CD4-positive, alpha-beta T cell treated with Interleukin-6 for 4 hours (primary cell): ENCODE results near the gene ZNF804B.
"Not testable (repeated sequence)": the region's sequence is repeated elsewhere in the genome, so short reads cannot be mapped to it uniquely, and the experiment has no call there.

Experiments used
- DNase-seq: peaks from one replicate; pipeline ENCODE4 v3.0.0-alpha.2; 2020; ENCODE audit warnings: mixed read lengths

The ZNF804B gene

DNA sequence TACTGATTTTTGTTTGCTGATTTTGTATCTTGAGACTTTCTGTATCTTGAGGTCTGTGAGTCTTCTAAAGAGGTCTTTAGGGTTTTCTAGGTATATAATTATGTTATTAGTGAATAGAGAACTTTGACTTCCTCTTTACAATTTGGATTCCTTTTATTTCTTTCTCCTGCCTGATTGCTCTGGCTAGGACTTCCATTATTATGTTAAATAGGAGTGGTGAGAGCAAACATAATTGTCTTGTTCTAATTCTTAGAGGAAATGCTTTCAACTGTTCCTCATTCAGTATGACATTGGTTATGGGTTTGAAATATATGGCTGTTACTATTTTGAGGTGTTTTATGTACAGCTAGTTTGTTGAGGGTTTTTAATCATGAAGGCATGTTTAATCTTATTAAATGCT lies 344.1 kb downstream of the ZNF804B start:
- DNase-seq, result no peak

GRCh38 chr7:89104748-89105685 lies 345.5 kb downstream of the ZNF804B start:
- DNase-seq, result no peak

DNA sequence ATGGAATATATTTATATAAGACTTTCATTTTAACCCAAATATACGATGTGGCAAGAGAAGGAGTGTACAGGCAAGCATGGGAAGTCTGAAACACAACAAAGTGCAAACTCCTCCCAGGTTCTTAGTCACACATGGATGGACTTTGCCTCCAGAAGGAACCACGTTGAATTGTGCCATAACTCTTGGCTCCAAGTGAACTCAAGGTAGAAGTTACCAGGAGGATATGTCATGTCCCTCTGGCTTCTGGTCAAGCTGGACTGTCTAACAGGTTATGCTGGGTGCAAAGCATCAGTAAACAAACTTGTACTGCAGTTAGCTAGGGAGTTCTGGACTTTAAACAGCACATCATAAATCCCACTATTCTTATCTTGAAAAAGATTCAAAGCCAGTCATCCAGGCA lies 364.4 kb downstream of the ZNF804B start:
- no peak for DNase-seq

- DNase-seq, result no peak
Observed at GRCh38 chr7:89129600-89130375, 370.3 kb downstream of the ZNF804B start.

DNA sequence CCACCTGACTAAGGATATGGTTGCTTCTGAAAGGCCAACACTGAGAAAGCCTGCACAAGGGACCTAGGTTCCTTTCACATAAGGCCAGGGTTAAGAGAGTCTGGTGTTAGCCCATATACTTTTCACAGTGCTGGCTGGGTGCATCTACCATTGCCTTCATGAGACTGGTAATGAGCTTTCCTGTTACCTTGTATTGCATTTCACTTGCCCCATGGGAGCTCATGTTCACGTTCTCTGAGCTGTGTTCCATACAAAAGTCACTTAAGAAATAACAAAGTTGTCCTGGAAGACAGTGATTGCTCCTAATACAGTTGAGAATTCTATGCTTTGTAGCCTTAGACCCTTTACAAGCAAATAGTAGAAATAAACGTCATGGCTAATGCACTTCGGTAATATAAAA lies 373.9 kb downstream of the ZNF804B start:
- DNase-seq, result no peak

DNA sequence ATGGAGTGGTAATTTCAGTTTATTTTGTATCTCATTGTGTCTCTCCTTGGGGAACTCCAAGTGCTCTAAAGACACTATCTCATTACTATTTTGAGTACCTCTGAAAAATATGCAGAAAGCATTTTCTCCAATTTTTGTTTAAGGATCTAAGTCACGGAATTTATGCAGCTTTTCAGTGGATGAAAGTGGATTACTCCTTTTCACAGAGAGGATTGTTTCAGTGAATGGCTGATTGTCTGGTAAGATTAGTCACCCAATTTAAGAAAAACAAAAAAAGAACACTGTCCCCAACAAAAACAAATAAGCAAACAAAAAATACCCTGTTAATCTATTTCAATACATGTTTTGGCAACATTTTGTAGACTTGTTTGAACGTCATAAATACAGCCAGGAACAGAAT lies 374.3 kb downstream of the ZNF804B start:
- DNase-seq, result no peak

- DNase-seq, result no peak
Observed at GRCh38 chr7:89145801-89146200, 386.3 kb downstream of the ZNF804B start.

DNA sequence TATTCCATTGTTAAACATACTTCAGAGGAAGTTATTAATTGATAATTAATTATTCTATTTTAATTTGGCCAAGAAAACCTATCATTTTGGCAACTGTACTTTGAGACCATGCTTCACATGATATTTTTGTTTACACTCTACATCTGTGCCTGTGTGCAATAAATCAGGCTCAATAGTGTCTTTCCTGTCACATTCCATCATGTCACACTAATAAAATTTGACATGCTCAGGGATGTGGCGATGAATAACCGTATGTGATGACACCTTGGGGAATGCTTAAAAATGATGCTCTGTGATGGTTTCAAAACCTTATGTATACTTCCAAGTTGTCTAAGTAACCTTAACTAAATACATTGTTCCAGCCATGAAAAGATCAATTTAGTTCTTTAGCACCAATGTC lies 400.6 kb downstream of the ZNF804B start:
- no peak for DNase-seq

DNA sequence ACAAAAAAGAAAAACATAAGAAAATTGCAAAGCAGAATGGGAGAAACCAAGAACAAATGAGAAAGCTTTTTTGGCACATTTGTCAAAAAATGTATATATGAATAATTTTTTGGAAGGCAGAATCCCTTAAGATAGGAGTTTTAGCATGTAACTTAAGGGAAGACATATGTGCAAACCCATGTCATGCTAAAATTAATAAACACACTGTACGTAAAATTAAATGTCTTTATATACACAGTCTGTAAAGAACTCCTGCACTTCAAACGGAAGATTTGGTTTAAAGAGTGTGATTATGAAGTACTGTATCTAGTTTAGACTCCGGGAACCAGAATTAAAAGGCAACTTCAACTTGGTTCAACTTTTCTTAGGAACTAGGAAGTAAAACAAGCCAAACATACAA lies 405.9 kb downstream of the ZNF804B start:
- DNase-seq, result no peak

GRCh38 chr7:89170628-89171027 lies 411.1 kb downstream of the ZNF804B start:
- DNase-seq, result no peak

DNA sequence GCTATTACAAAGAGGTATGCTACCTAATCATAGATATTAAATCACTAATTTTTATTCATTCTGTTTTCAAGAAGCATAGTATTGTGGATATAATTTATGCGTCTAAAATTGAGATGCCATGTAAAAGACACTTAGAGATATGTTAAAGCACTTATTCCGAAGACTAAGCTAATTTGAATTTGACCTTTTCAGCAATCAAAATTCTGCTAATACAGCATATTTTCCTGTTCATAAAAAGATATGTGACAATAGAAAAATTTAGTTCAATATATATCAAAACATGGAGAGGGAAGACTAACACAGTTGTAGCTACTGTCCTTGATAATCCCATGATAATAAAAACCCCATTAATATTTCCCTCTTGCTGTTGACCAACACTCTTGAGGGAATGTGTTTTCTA lies 422.6 kb downstream of the ZNF804B start:
- no peak for DNase-seq

DNA sequence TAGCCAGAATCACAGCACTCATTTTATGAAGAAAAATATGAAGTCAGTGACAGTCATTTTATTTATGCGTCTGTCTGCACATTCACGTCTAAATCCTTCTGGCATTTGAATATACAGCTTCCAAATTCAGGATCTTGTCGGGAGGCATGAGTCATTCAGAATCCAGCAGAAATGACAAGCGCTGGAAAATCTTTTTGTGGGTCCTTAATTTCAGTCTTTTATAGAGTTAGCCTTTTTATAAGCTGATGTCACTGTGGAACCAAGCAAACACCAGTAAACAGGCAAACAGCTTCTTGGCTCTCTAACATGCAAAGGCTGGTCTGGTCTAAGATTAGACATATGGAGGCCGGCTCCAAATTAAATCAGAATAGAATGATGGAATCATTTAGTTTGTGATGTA lies 424.2 kb downstream of the ZNF804B start:
- DNase-seq, result no peak

- no peak for DNase-seq
Observed at GRCh38 chr7:89200758-89201157, 441.3 kb downstream of the ZNF804B start.

GRCh38 chr7:89223900-89224395 lies 464.4 kb downstream of the ZNF804B start:
- no peak for DNase-seq

DNA sequence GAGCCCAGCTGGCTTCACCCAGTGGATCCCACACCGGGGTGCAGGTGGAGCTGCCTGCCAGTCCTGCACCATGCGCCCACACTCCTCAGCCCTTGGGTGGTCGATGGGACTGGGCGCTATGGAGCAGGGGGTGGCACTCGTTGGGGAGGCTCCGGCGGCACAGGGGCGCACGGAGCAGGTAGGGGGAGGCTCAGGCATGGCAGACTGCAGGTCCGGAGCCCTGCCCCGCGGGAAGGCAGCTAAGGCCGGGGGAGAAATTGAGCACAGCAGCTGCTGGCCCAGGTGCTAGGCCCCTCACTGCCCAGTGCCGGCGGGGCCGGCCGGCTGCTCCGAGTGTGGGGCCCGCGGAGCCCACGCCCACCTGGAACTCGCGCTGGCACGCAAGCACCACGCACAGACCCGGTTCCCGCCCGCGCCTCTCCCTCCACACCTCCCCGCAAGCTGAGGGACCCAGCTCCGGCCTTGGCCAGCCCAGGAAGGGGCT lies 469.2 kb downstream of the ZNF804B start:
- not testable (repeated sequence) for DNase-seq

DNA sequence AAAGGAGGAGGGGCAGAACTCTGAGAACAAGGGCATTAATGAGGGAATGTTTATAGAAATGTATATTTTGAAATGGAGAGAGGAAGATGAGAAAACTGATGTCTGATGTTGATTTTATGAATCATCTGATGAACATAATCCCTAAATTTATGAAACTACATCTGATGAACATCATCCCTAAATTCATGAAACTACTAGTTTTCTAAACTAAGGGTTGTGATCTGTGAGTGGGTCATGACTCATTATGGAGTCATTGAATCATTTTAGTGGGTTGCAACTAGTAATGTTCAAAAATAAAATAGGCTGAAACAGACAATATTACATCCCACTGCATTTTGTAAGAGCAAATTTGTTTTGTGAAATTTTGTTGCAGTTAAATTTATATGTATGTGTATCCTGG lies 478.7 kb downstream of the ZNF804B start:
- no peak for DNase-seq

DNA sequence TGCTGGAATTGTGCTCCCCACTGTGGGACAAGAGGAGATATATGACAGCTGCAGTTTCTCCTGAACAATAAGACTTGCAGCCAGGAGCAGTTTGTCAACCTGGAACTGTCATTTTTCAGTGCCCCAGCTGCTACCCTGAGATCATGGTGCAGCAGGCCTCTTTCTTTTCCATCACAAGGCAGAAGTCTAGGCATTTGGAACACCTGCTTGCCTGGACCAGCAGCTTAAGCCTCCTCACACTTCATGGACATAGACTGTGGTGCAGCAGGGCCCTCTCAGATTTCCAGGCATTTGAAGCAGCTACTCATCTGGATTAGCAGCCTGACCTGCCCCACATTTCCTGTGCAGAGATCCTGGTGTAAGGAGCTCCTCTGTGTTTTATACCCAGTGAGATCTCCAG lies 486.7 kb downstream of the ZNF804B start:
- no peak for DNase-seq

DNA sequence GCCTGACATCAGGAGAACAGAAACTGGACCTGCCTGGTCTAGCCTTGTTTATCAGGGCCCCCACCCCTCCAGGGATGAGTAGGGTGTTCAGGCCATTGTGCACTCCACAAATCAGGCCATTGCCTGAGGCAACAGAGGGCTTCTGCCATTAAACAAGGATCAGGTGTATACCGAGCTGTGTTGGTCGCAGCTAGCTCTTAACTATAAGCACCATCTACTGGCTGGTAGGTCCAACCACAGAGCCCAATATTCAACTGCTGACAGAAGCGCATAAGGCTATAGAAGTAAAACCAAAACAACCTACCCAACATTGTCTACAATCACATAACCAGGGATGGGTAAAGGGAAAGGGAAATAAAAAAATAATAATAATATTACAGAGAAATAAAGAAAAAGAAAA lies 487.7 kb downstream of the ZNF804B start:
- no peak for DNase-seq

DNA sequence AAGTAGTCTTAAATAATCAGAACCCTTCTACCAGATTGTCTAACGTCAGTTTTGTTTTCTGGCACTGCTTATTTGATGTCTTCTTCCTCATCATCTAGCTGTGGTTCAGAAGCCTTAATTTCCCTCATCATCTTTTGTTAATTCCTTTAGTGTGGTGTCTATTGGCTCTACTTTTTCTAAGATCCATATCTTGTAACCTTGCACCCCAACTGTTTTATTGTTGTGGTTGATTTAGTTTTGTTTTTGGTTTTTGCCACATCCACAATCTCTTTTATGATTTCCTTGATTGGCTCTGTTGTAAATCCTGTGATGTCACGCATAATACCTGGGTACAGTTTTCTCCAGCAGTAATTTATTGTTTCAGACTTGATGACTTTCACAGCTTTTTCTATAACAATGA lies 499.6 kb downstream of the ZNF804B start:
- no peak for DNase-seq

DNA sequence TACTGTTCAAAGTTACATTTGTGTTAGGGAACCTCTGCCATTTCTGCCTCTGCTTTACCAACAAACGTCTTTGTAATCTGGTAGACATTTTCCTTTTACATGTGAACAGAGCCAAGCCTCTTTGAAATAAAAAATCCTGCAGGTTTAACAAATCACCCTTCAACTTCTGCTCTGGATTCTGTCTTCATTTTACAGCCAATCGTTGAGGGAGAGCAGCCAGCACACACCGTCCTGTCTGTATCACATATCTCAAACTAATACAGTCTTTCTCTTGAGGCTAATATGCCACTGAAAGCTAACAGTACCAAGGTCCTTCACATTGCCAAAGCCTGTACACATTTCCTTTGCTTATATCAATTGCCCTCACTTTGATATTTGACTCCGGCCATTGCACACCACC lies 504.6 kb downstream of the ZNF804B start:
- DNase-seq, result no peak

DNA sequence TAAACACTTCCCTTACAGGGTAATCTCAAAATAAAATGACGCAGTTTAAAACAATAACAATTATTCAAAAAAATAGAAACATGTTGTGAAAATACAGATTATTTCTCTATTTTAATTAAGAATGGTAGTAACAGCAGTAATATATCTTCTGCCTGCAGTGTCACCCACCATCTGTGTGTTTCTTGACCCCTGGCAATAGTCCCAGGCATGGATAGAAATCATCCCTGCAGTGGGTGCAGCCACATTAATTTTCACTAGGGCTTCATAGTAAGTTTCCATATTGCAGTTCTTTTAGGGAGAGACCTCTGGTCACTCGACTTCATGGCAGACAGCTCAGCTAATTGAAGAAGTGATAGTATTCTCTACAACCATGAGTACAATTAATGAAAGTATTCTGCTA lies 506.1 kb downstream of the ZNF804B start:
- DNase-seq, result no peak

GRCh38 chr7:89283302-89283701 lies 523.8 kb downstream of the ZNF804B start:
- DNase-seq, result no peak

DNA sequence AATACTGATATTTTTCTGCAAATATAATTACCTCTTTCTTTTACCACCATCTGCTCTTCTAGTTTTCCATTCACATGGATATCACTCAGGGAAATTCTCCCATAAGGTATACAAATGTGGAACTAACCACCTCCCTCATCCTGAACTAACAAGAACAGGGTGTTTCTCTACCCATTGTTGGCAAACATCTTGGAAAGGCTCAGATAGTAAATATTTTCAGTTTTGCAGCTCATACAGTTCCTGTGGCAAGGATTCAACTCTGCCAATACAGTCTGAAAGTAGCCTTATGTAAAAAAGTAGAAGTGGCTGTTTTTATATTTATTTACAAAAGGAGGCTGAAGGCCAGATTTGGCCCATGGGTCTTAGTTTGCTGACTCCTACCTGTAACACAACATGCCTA lies 549.0 kb downstream of the ZNF804B start:
- no peak for DNase-seq

- no peak for DNase-seq
Observed at GRCh38 chr7:89311886-89312285, 552.4 kb downstream of the ZNF804B start.
